IMR-90 (cell line): Measurements from ENCODE around the gene TBP. TPM values are rescaled to one million over a fixed set of nuclear protein-coding genes. Genes with fewer than 3 reads are reported as not detected.

ENCODE experiments used
- ATAC-seq: fragments of 200-7000 bp; cut with Tn5 transposase; 2 replicates; pipeline ENCODE4 v1.9.1; 2020; ENCODE audit warnings: low read depth, mild to moderate bottlenecking, moderate library complexity
- BruUV-seq: library from RNA; stranded (reverse); fragments of 400-500 nt; replicated peaks from 2 replicates; lab custom pipeline; 2021; lab: Mats Ljungman, UMichigan
- CTCF ChIA-PET: fragments of 300-600 bp; formaldehyde crosslinking; extraction: SDS; loops from one replicate; lab custom pipeline; 2021; ENCODE audit warnings: antibody characterized with exemption; lab: Yijun Ruan, JAX
- POLR2A ChIA-PET: fragments of 300-600 bp; sonication (Branson Sonifier 250); formaldehyde crosslinking; loops from one replicate; lab custom pipeline; 2022; ENCODE audit warnings: antibody characterized with exemption; ENCODE audit not compliant: unreplicated experiment; lab: Charles Lee
- DNase-seq: peaks from one replicate; pipeline ENCODE4 v3.0.0; 2013
- H2AFZ ChIP-seq: replicated peaks from 2 replicates; pipeline ENCODE3; 2013; ENCODE audit warnings: low read length, mild to moderate bottlenecking; ENCODE audit not compliant: poor library complexity
- H2AK5ac ChIP-seq: 2 replicates; pipeline ENCODE4 v1.6.1; 2013; ENCODE audit warnings: low read depth, low read length, inconsistent platforms
- H2AK9ac ChIP-seq: replicated peaks from 2 replicates; pipeline ENCODE3; 2013; ENCODE audit warnings: mild to moderate bottlenecking, low read depth, low read length, moderate library complexity; ENCODE audit not compliant: poor library complexity
- H2BK120ac ChIP-seq: 2 replicates; pipeline ENCODE4 v1.6.1; 2013; ENCODE audit warnings: low read depth, low read length, inconsistent platforms
- H2BK15ac ChIP-seq: 3 replicates; pipeline ENCODE4 v1.6.1; 2013; ENCODE audit warnings: low read depth, low read length, inconsistent platforms
- H2BK20ac ChIP-seq: 2 replicates; pipeline ENCODE4 v1.6.1; 2013; ENCODE audit warnings: low read depth, mild to moderate bottlenecking, inconsistent platforms, low read length, moderate library complexity
- H2BK5ac ChIP-seq: 2 replicates; pipeline ENCODE4 v1.6.1; 2013; ENCODE audit warnings: mild to moderate bottlenecking, low read depth, low read length, inconsistent platforms; ENCODE audit not compliant: poor library complexity, severe bottlenecking
- H3K14ac ChIP-seq: replicated peaks from 2 replicates; pipeline ENCODE4 v1.6.1; 2013; ENCODE audit warnings: low read depth, low read length, inconsistent platforms
- H3K18ac ChIP-seq: 2 replicates; pipeline ENCODE4 v1.6.1; 2013; ENCODE audit warnings: low read depth, low read length, control low read depth
- H3K23ac ChIP-seq: 2 replicates; pipeline ENCODE4 v1.6.1; 2013; ENCODE audit warnings: low read depth, low read length, inconsistent platforms
- H3K27ac ChIP-seq: 2 replicates; pipeline ENCODE4 v1.5.1; 2013; ENCODE audit warnings: mild to moderate bottlenecking, control low read depth, low read length; ENCODE audit not compliant: insufficient read depth
- H3K27me3 ChIP-seq: 2 replicates; pipeline ENCODE4 v1.6.1; 2013; ENCODE audit warnings: low read length; ENCODE audit not compliant: control insufficient read depth, insufficient read depth
- H3K36me3 ChIP-seq: 2 replicates; pipeline ENCODE4 v1.6.1; 2013; ENCODE audit warnings: low read length, mixed read lengths; ENCODE audit not compliant: control insufficient read depth, insufficient read depth
- H3K4ac ChIP-seq: 2 replicates; pipeline ENCODE4 v1.6.1; 2013; ENCODE audit warnings: low read depth, low read length, inconsistent platforms
- H3K4me1 ChIP-seq: 2 replicates; pipeline ENCODE4 v1.6.1; 2013; ENCODE audit warnings: low read length, mixed read lengths; ENCODE audit not compliant: control insufficient read depth, insufficient read depth
- H3K4me2 ChIP-seq: 2 replicates; pipeline ENCODE4 v1.6.1; 2013; ENCODE audit warnings: low read depth, mild to moderate bottlenecking, control low read depth, low read length, moderate library complexity
- H3K4me3 ChIP-seq: 2 replicates; pipeline ENCODE4 v1.5.1; 2013; ENCODE audit warnings: low read depth, mild to moderate bottlenecking, control low read depth, low read length, moderate library complexity; ENCODE audit not compliant: insufficient read depth
- H3K56ac ChIP-seq: 2 replicates; pipeline ENCODE4 v1.6.1; 2013; ENCODE audit warnings: low read length, inconsistent platforms; ENCODE audit not compliant: insufficient read depth; ENCODE audit errors: extremely low read depth
- H3K79me1 ChIP-seq, 2 experiments: 2 replicates each; pipeline ENCODE4 v1.6.1; 2013; ENCODE audit warnings: low read length in 2 of 2, inconsistent platforms in 1 of 2, low read depth in 1 of 2
- H3K9ac ChIP-seq: 2 replicates; pipeline ENCODE4 v1.6.1; 2013; ENCODE audit warnings: low read depth, low read length, control low read depth
- H3K9me1 ChIP-seq: 2 replicates; pipeline ENCODE4 v1.6.1; 2013; ENCODE audit warnings: low read length, inconsistent platforms; ENCODE audit not compliant: insufficient read depth
- H3K9me3 ChIP-seq: 2 replicates; pipeline ENCODE4 v1.6.1; 2013; ENCODE audit warnings: low read length; ENCODE audit not compliant: control insufficient read depth, insufficient read depth
- H4K20me1 ChIP-seq: 2 replicates; pipeline ENCODE4 v1.6.1; 2013; ENCODE audit warnings: low read length, inconsistent platforms; ENCODE audit not compliant: insufficient read depth
- H4K5ac ChIP-seq: 2 replicates; pipeline ENCODE4 v1.6.1; 2013; ENCODE audit warnings: mild to moderate bottlenecking, low read depth, low read length, control low read depth
- H4K8ac ChIP-seq, 2 experiments: 2 replicates each; pipeline ENCODE4 v1.6.1; 2013; ENCODE audit warnings: low read depth in 2 of 2, low read length in 2 of 2, control low read depth in 1 of 2, inconsistent platforms in 1 of 2
- H4K91ac ChIP-seq: 2 replicates; pipeline ENCODE4 v1.6.1; 2013; ENCODE audit warnings: low read depth, low read length, inconsistent platforms; ENCODE audit not compliant: insufficient read depth
- BHLHE40 ChIP-seq: fragments of 150-350 bp; IDR thresholded peaks from 2 replicates; pipeline ENCODE4 v1.6.1; 2016; ENCODE audit warnings: mild to moderate bottlenecking, low read depth, low read length
- CEBPB ChIP-seq: IDR thresholded peaks from 2 replicates; pipeline ENCODE4 v1.6.1; 2012; ENCODE audit warnings: low read depth, low read length, improper control_type of control experiment
- RFX5 ChIP-seq: IDR thresholded peaks from 2 replicates; pipeline ENCODE4 v1.8.0; 2012; ENCODE audit warnings: low read depth, mild to moderate bottlenecking, low read length, moderate library complexity
- USF2 ChIP-seq: fragments of 150-350 bp; IDR thresholded peaks from 2 replicates; pipeline ENCODE4 v1.6.1; 2017; ENCODE audit warnings: mild to moderate bottlenecking, antibody characterized with exemption, low read length, low read depth
- whole genome bisulfite sequencing, 2 experiments: methylation state at CpG; one replicate each; pipeline versions ENCODE4 v1.1.5 to v1.1.7; 2013; ENCODE audit warnings: missing lambda C conversion rate in 2 of 2; ENCODE audit not compliant: insufficient read length in 1 of 2; ENCODE audit errors: extremely low coverage in 2 of 2; 5-methylcytosine and 5-hydroxymethylcytosine counted together
- dilution Hi-C: fragments of 300-500 bp; cut with HindIII; formaldehyde crosslinking; loops from one replicate; pipeline ENCODE4 v1.14.3; 2018; ENCODE audit warnings: low sequenced_read_pairs; ENCODE audit not compliant: unreplicated experiment
- in situ Hi-C: fragments of 300-500 bp; cut with MboI; formaldehyde crosslinking; loops from 3 replicates; pipeline ENCODE4 v1.14.3; 2019; ENCODE audit warnings: low sequenced_read_pairs, inconsistent platforms, mixed read lengths
- intact Hi-C: fragments of 100-400 bp; cut with micrococcal nuclease; formaldehyde crosslinking; loops from 2 replicates; pipeline ENCODE4 v1.10.0; 2022
- polyA plus RNA-seq, 3 experiments: library from polyadenylated mRNA; depleted of rRNA; stranded (reverse); fragments of >200 nt; gene quantifications; 2 replicates each; pipeline ENCODE4 v1.2.3, GENCODE V29; 2012; ENCODE audit warnings: low replicate concordance in 1 of 3
- total RNA-seq: library from RNA; depleted of rRNA; stranded (reverse); fragments of >200 nt; gene quantifications from 2 replicates; pipeline ENCODE4 v1.2.3, GENCODE V29; 2012

The TBP gene
- total and polyA plus RNA-seq, 2 of the 4 experiments (the other 2 are of a cell fraction), result 8.8 to 12.5 TPM

GRCh38 chr6:170545405-170545804 is 8.8 kb upstream of the TBP start:
- Histone ChIP-seq H3K36me3 (peaks cover 34% of the 10 kb centered on the region), H3K79me1 (peaks cover 9 to 43% of the 10 kb centered on the region in 2 experiments), H3K4ac (no peak overlapping the region), H3K27ac (no peak overlapping the region), H4K5ac (no peak overlapping the region), H3K18ac (no peak overlapping the region), H2BK15ac (no peak overlapping the region), H3K14ac (no peak overlapping the region), H2BK20ac (no peak overlapping the region), H3K27me3 (no peaks in the 10 kb centered on the region), H2BK5ac (peak overlapping the region; percentile 28), H4K91ac (no peak overlapping the region), H3K4me1 (peaks cover 6% of the 10 kb centered on the region), H3K4me2 (no peak overlapping the region), H2AFZ (no peak overlapping the region), H2AK5ac (no peak overlapping the region), H4K20me1 (peaks cover 54% of the 10 kb centered on the region), H2AK9ac (no peak overlapping the region), H3K4me3 (no peak overlapping the region), H4K8ac (no peak overlapping the region), H3K9me1 (peaks cover 4% of the 10 kb centered on the region; the same call in 1 of the 2 replicates), H3K9ac (no peak overlapping the region), H3K56ac (no peak overlapping the region), H3K23ac (no peak overlapping the region), H2BK120ac (no peak overlapping the region), H3K9me3 (no peaks in the 10 kb centered on the region)
- WGBS, 2 experiments, result no CpG with 5 or more reads among the region's 2 CpGs
- intact Hi-C loops (no loop called here), dilution Hi-C loops (no loop called here), in situ Hi-C loops (no loop called here)
- CTCF ChIA-PET, result interaction anchor here (1.8 kb wide), 1 partner anchor 714 kb away, joined by 7 read pairs; no protein-coding TSS in a partner anchor
- BruUV-seq, result no TSS peak
- ATAC-seq (peak; percentile 83), DNase-seq (peak; percentile 93)
- POLR2A ChIA-PET, result no interaction called here
- TF ChIP-seq RFX5, result no peak
- TF ChIP-seq USF2, result peak; percentile 79
- TF ChIP-seq CEBPB, result peak; percentile 42; the same call in 1 of the 2 replicates
- peak; percentile 69 for TF ChIP-seq BHLHE40
